Measurements from ENCODE around the gene PAQR3. TPM values are rescaled to one million over a fixed set of nuclear protein-coding genes. Genes with fewer than 3 reads are reported as not detected.
A peak's percentile ranks its signal among the peaks of the same experiment; 100 is the strongest.

PAQR3 gene
- total and polyA plus RNA-seq, 10 donors: 3.4 to 14.5 (median 7.6) TPM

GRCh38 chr4:78953769-78954666, 14.8 kb upstream of the PAQR3 start:
- no peak for TF ChIP-seq POLR2AphosphoS5 (IDR thresholded peaks at IDR 0.05)
- TF ChIP-seq CTCF (IDR thresholded peaks at IDR 0.05 in 8 of 11, conservative IDR thresholded peaks at IDR 0.05 in 3 of 11): peak in 2 of 11 experiments; percentile 9 to 17
- peaks cover 0 to 5% (median 0%) of the 10 kb centered on the region in 7 donors for H3K27me3 ChIP-seq (replicated peaks in 1 of 7)

GRCh38 chr4:78953231-78953630, 14.0 kb upstream of the PAQR3 start:
- no peak overlapping the region for H3K4me3 ChIP-seq
- H3K36me3 ChIP-seq: no peaks in the 10 kb centered on the region
- no peaks in the 10 kb centered on the region for H3K9me3 ChIP-seq
- no peak for DNase-seq
- peaks cover 0 to 8% (median 0%) of the 10 kb centered on the region in 7 donors for H3K27me3 ChIP-seq (replicated peaks in 1 of 7)
- no peak overlapping the region for H3K27ac ChIP-seq
- WGBS, 5 donors: 86 to 93% (median 90%) methylated on average over 5 of the region's 5 CpGs
- no peaks in the 10 kb centered on the region for H3K4me1 ChIP-seq
- intact Hi-C loops (cut with DNase I; ENCODE audit: low total_unique reads): loop anchor here (5.0 kb wide), 1 partner anchor 1264 kb away; no protein-coding TSS in a partner anchor
- no peak for TF ChIP-seq CTCF (IDR thresholded peaks at IDR 0.05 in 8 of 11, conservative IDR thresholded peaks at IDR 0.05 in 3 of 11)
- TF ChIP-seq POLR2A (IDR thresholded peaks at IDR 0.05): no peak
- no peak for TF ChIP-seq POLR2AphosphoS5 (IDR thresholded peaks at IDR 0.05)

More at GRCh38 chr4:78953769-78954666, 14.8 kb upstream of the PAQR3 start:
- WGBS, 5 donors: 37 to 53% (median 42%) methylated on average over 11 of the region's 11 CpGs
- Histone ChIP-seq H3K4me3 (no peak overlapping the region), H3K36me3 (no peaks in the 10 kb centered on the region), H3K4me1 (no peaks in the 10 kb centered on the region), H3K27ac (no peak overlapping the region), H3K9me3 (no peaks in the 10 kb centered on the region)
- intact Hi-C loops (cut with DNase I; ENCODE audit: low total_unique reads): loop anchor here (5.0 kb wide), 1 partner anchor 1263 kb away; no protein-coding TSS in a partner anchor
- DNase-seq: no peak

GRCh38 chr4:78951862-78952472, 12.7 kb upstream of the PAQR3 start:
- Histone ChIP-seq H3K27me3 (replicated peaks in 1 of 7) (peaks cover 0 to 8% (median 0%) of the 10 kb centered on the region in 7 donors), H3K27ac (no peak overlapping the region), H3K36me3 (no peaks in the 10 kb centered on the region), H3K4me1 (no peaks in the 10 kb centered on the region), H3K9me3 (no peaks in the 10 kb centered on the region), H3K4me3 (no peak overlapping the region)
- no peak for TF ChIP-seq POLR2AphosphoS5 (IDR thresholded peaks at IDR 0.05)
- TF ChIP-seq CTCF (IDR thresholded peaks at IDR 0.05 in 8 of 11, conservative IDR thresholded peaks at IDR 0.05 in 3 of 11): peak; percentile 16 to 70 (median 59)
- no peak for TF ChIP-seq POLR2A (IDR thresholded peaks at IDR 0.05)
- DNase-seq: no peak
- intact Hi-C loops (cut with DNase I; ENCODE audit: low total_unique reads): loop anchor here (5.0 kb wide), 1 partner anchor 1265 kb away; no protein-coding TSS in a partner anchor
- 64 to 74% (median 67%) methylated on average over 3 of the region's 3 CpGs for WGBS, 5 donors

GRCh38 chr4:78949735-78950134, 10.5 kb upstream of the PAQR3 start:
- 76 to 91% (median 82%) methylated on average over 1 of the region's 1 CpG for WGBS, 5 donors
- Histone ChIP-seq H3K4me1 (no peaks in the 10 kb centered on the region), H3K9me3 (peaks cover 0 to 4% (median 0%) of the 10 kb centered on the region in 8 donors), H3K4me3 (no peak overlapping the region), H3K36me3 (no peaks in the 10 kb centered on the region), H3K27me3 (replicated peaks in 1 of 7) (peaks cover 0 to 8% (median 0%) of the 10 kb centered on the region in 7 donors), H3K27ac (no peak overlapping the region)
- no peak for DNase-seq
- intact Hi-C loops (cut with DNase I; ENCODE audit: low total_unique reads): loop anchor here (5.0 kb wide), 1 partner anchor 1268 kb away; no protein-coding TSS in a partner anchor
- TF ChIP-seq POLR2AphosphoS5 (IDR thresholded peaks at IDR 0.05) (no peak), CTCF (IDR thresholded peaks at IDR 0.05 in 8 of 11, conservative IDR thresholded peaks at IDR 0.05 in 3 of 11) (no peak), POLR2A (IDR thresholded peaks at IDR 0.05) (no peak)
